HL-60 (cell line): ENCODE data around the gene EIF4A3.

Source experiments
- DNase-seq, 2 experiments: peaks; one replicate each; pipeline ENCODE4 v3.0.0-alpha.2; 2010 to 2020; ENCODE audit warnings: low read depth in 1 of 2, low spot score in 1 of 2
- H3K27ac ChIP-seq: fragments of 250-450 bp; sonication (Bioruptor Pico); replicated peaks from 2 replicates; pipeline ENCODE4 v1.5.1; 2020; ENCODE audit warnings: mild to moderate bottlenecking, moderate library complexity
- H3K27me3 ChIP-seq: fragments of 250-450 bp; sonication (Bioruptor Pico); 2 replicates; pipeline ENCODE4 v1.5.1; 2021; ENCODE audit warnings: mild to moderate bottlenecking, moderate library complexity; ENCODE audit not compliant: insufficient read depth, poor library complexity, severe bottlenecking
- H3K4me3 ChIP-seq: replicated peaks from 2 replicates; pipeline ENCODE4 v1.5.1; 2011; ENCODE audit warnings: mild to moderate bottlenecking, control low read depth, low read length; ENCODE audit not compliant: insufficient read depth
- CTCF ChIP-seq: IDR thresholded peaks from one replicate; pipeline ENCODE4 v1.5.1; 2011; ENCODE audit warnings: low read length, control low read depth, inconsistent platforms; ENCODE audit not compliant: insufficient read depth
- GABPA ChIP-seq: IDR thresholded peaks from 2 replicates; pipeline ENCODE4 v1.6.1; 2012; ENCODE audit warnings: low read depth
- POLR2AphosphoS5 ChIP-seq: IDR thresholded peaks from 2 replicates; pipeline ENCODE4 v1.6.1; 2012; ENCODE audit warnings: low read depth
- SPI1 ChIP-seq: IDR thresholded peaks from 2 replicates; pipeline ENCODE4 v1.6.1; 2012; ENCODE audit warnings: low read depth, mild to moderate bottlenecking, borderline replicate concordance
- TF ChIP-seq, protein P1 (sequence below): IDR thresholded peaks from 2 replicates; pipeline ENCODE4 v1.6.1; 2012; ENCODE audit warnings: low read depth; ENCODE audit not compliant: insufficient replicate concordance

EIF4A3 gene

GRCh38 chr17:80087346-80088265 lies 59.3 kb downstream of the EIF4A3 start:
- H3K27ac ChIP-seq = no peak overlapping the region
- TF ChIP-seq CTCF (no peak), GABPA (no peak), SPI1 (no peak), POLR2AphosphoS5 (no peak)
- DNase-seq = no peak
- H3K4me3 ChIP-seq = no peak overlapping the region
- H3K27me3 ChIP-seq = no peaks in the 10 kb centered on the region

DNA sequence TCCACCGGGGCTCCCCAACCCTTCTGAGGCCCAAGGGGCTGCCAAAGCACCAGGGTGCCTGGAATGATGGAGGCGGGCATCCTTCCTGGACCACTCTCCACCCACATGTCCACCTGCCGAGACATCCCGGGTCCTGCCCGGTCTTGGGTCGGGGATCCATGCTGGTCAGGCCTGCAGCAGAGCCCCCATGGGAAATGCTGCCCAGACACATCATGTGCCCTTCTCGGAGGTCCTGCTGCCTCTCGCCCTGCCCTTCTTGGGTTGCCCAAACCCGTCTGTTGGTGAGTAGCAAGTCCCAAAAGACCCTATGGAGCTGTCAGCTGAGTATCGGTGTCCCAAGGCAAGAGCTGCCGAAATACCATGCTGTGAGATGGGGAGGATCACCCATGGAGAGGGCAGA lies 60.3 kb downstream of the EIF4A3 start:
- H3K27ac ChIP-seq = no peak overlapping the region
- TF ChIP-seq GABPA (no peak), CTCF (no peak), POLR2AphosphoS5 (no peak), SPI1 (no peak)
- TF ChIP-seq, protein P1, sequence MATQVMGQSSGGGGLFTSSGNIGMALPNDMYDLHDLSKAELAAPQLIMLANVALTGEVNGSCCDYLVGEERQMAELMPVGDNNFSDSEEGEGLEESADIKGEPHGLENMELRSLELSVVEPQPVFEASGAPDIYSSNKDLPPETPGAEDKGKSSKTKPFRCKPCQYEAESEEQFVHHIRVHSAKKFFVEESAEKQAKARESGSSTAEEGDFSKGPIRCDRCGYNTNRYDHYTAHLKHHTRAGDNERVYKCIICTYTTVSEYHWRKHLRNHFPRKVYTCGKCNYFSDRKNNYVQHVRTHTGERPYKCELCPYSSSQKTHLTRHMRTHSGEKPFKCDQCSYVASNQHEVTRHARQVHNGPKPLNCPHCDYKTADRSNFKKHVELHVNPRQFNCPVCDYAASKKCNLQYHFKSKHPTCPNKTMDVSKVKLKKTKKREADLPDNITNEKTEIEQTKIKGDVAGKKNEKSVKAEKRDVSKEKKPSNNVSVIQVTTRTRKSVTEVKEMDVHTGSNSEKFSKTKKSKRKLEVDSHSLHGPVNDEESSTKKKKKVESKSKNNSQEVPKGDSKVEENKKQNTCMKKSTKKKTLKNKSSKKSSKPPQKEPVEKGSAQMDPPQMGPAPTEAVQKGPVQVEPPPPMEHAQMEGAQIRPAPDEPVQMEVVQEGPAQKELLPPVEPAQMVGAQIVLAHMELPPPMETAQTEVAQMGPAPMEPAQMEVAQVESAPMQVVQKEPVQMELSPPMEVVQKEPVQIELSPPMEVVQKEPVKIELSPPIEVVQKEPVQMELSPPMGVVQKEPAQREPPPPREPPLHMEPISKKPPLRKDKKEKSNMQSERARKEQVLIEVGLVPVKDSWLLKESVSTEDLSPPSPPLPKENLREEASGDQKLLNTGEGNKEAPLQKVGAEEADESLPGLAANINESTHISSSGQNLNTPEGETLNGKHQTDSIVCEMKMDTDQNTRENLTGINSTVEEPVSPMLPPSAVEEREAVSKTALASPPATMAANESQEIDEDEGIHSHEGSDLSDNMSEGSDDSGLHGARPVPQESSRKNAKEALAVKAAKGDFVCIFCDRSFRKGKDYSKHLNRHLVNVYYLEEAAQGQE = no peak
- DNase-seq = no peak

GRCh38 chr17:80086081-80086480 lies 60.8 kb downstream of the EIF4A3 start:
- DNase-seq = no peak
- TF ChIP-seq CTCF = no peak
- TF ChIP-seq SPI1 = no peak
- no peak for TF ChIP-seq POLR2AphosphoS5
- no peak for TF ChIP-seq GABPA
- TF ChIP-seq, protein P1 = no peak
- Histone ChIP-seq H3K27ac (no peak overlapping the region), H3K27me3 (no peaks in the 10 kb centered on the region), H3K4me3 (no peak overlapping the region)

More for the DNA sequence above, 60.3 kb downstream of the EIF4A3 start:
- Histone ChIP-seq H3K4me3 (no peak overlapping the region), H3K27me3 (no peaks in the 10 kb centered on the region)
